H9 (cell line): ENCODE results near the gene COL23A1. TPM values are rescaled to one million over a fixed set of nuclear protein-coding genes. Genes with fewer than 3 reads are reported as not detected.

Experiments used
- DNase-seq: peaks from one replicate; pipeline ENCODE4 v3.0.0-alpha.2; 2017
- H2AFZ ChIP-seq: one replicate; pipeline ENCODE4 v1.6.1; 2013; ENCODE audit warnings: mild to moderate bottlenecking, low read length, control low read depth, moderate library complexity
- H2AK5ac ChIP-seq: 2 replicates; pipeline ENCODE4 v1.6.1; 2013; ENCODE audit warnings: low read length, control low read depth, mixed read lengths; ENCODE audit not compliant: insufficient read length
- H2BK120ac ChIP-seq: one replicate; pipeline ENCODE4 v1.6.1; 2013; ENCODE audit warnings: low read depth, mild to moderate bottlenecking, low read length, control low read depth, inconsistent platforms; ENCODE audit not compliant: poor library complexity, severe bottlenecking
- H2BK12ac ChIP-seq: 2 replicates; pipeline ENCODE4 v1.6.1; 2013; ENCODE audit warnings: low read length, control low read depth, mixed read lengths, low read depth; ENCODE audit not compliant: insufficient read length
- H2BK15ac ChIP-seq: 2 replicates; pipeline ENCODE4 v1.6.1; 2013; ENCODE audit warnings: low read depth, low read length, control low read depth
- H2BK20ac ChIP-seq: one replicate; pipeline ENCODE4 v1.6.1; 2013; ENCODE audit warnings: low read depth, mild to moderate bottlenecking, low read length, control low read depth, inconsistent platforms; ENCODE audit not compliant: poor library complexity, severe bottlenecking
- H2BK5ac ChIP-seq: 2 replicates; pipeline ENCODE4 v1.6.1; 2013; ENCODE audit warnings: low read length, control low read depth, mixed read lengths; ENCODE audit not compliant: insufficient read length
- H3K14ac ChIP-seq: 2 replicates; pipeline ENCODE4 v1.6.1; 2013; ENCODE audit warnings: low read length, control low read depth; ENCODE audit not compliant: insufficient read depth
- H3K18ac ChIP-seq: 2 replicates; pipeline ENCODE4 v1.6.1; 2013; ENCODE audit warnings: low read depth, mild to moderate bottlenecking, mixed read lengths, low read length, control low read depth; ENCODE audit not compliant: insufficient read length
- H3K23ac ChIP-seq: 2 replicates; pipeline ENCODE4 v1.6.1; 2013; ENCODE audit warnings: low read length, control low read depth, mixed read lengths, low read depth; ENCODE audit not compliant: insufficient read length
- H3K23me2 ChIP-seq: 2 replicates; pipeline ENCODE4 v1.6.1; 2013; ENCODE audit warnings: low read depth, mild to moderate bottlenecking, mixed read lengths, low read length, control low read depth; ENCODE audit not compliant: insufficient read length, poor library complexity, severe bottlenecking
- H3K27ac ChIP-seq: 2 replicates; pipeline ENCODE4 v1.5.1; 2013; ENCODE audit warnings: low read length, control low read depth, mixed read lengths, low read depth; ENCODE audit not compliant: insufficient read length
- H3K27me3 ChIP-seq: 2 replicates; pipeline ENCODE4 v1.6.1; 2013; ENCODE audit warnings: low read length, control low read depth, inconsistent platforms; ENCODE audit not compliant: insufficient read depth
- H3K4ac ChIP-seq: 2 replicates; pipeline ENCODE4 v1.6.1; 2013; ENCODE audit warnings: low read depth, mild to moderate bottlenecking, control low read depth, inconsistent platforms, low read length, moderate library complexity
- H3K4me1 ChIP-seq: 2 replicates; pipeline ENCODE4 v1.6.1; 2013; ENCODE audit warnings: low read length, control low read depth, inconsistent platforms; ENCODE audit not compliant: insufficient read depth
- H3K4me2 ChIP-seq: 2 replicates; pipeline ENCODE4 v1.6.1; 2013; ENCODE audit warnings: low read length, control low read depth, mixed read lengths; ENCODE audit not compliant: insufficient read length, insufficient read depth
- H3K56ac ChIP-seq: 2 replicates; pipeline ENCODE4 v1.6.1; 2013; ENCODE audit warnings: low read depth, mild to moderate bottlenecking, mixed read lengths, low read length, control low read depth; ENCODE audit not compliant: insufficient read length
- H3K79me1 ChIP-seq: 2 replicates; pipeline ENCODE4 v1.6.1; 2013; ENCODE audit warnings: low read depth, mild to moderate bottlenecking, moderate library complexity, low read length, control low read depth, inconsistent platforms; ENCODE audit not compliant: insufficient read depth, poor library complexity, severe bottlenecking
- H3K79me2 ChIP-seq: 2 replicates; pipeline ENCODE4 v1.6.1; 2013; ENCODE audit warnings: low read length, control low read depth, inconsistent platforms; ENCODE audit not compliant: insufficient read depth
- H3K9ac ChIP-seq: 2 replicates; pipeline ENCODE4 v1.6.1; 2013; ENCODE audit warnings: low read length, control low read depth, mixed read lengths; ENCODE audit not compliant: insufficient read length; ENCODE audit errors: extremely low read depth
- H3K9me3 ChIP-seq: one replicate; pipeline ENCODE4 v1.6.1; 2013; ENCODE audit warnings: low read depth, low read length, inconsistent platforms; ENCODE audit not compliant: control insufficient read depth
- H3T11ph ChIP-seq: one replicate; pipeline ENCODE4 v1.6.1; 2013; ENCODE audit warnings: mild to moderate bottlenecking, low read length, control low read depth, inconsistent platforms
- H4K20me1 ChIP-seq: one replicate; pipeline ENCODE4 v1.6.1; 2013; ENCODE audit not compliant: control insufficient read depth, insufficient read length, insufficient read depth
- H4K5ac ChIP-seq: 2 replicates; pipeline ENCODE4 v1.6.1; 2013; ENCODE audit warnings: low read depth, mild to moderate bottlenecking, mixed read lengths, low read length, control low read depth; ENCODE audit not compliant: insufficient read length
- H4K8ac ChIP-seq: replicated peaks from 2 replicates; pipeline ENCODE4 v1.6.1; 2013; ENCODE audit warnings: low read length, control low read depth, mixed read lengths, low read depth; ENCODE audit not compliant: insufficient read length
- H4K91ac ChIP-seq: 2 replicates; pipeline ENCODE4 v1.6.1; 2013; ENCODE audit warnings: low read depth, mild to moderate bottlenecking, moderate library complexity, mixed read lengths, low read length, control low read depth; ENCODE audit not compliant: insufficient read length
- H3K27ac Mint-ChIP-seq, 3 experiments: 2 replicates in 2 of 3; 3 replicates in 1 of 3; pipeline ENCODE4 v1.8.0; 2020 to 2021; ENCODE audit warnings: mixed read lengths in 3 of 3, mild to moderate bottlenecking in 1 of 3, moderate library complexity in 1 of 3
- H3K27me3 Mint-ChIP-seq: 2 replicates; pipeline ENCODE4 v1.8.0; 2021; ENCODE audit warnings: low read depth, mild to moderate bottlenecking, moderate library complexity, mixed read lengths
- H3K36me3 Mint-ChIP-seq, 3 experiments: 2 replicates in 2 of 3; 3 replicates in 1 of 3; pipeline ENCODE4 v1.8.0; 2020 to 2021; ENCODE audit warnings: low read depth in 3 of 3, mixed read lengths in 3 of 3; ENCODE audit not compliant: insufficient read depth in 1 of 3
- H3K4me1 Mint-ChIP-seq, 2 experiments: 2 replicates each; pipeline ENCODE4 v1.8.0; 2020; ENCODE audit warnings: mixed read lengths in 2 of 2
- H3K4me3 Mint-ChIP-seq, 2 experiments: 2 replicates in 1 of 2; 3 replicates in 1 of 2; pipeline ENCODE4 v1.8.0; 2020 to 2021; ENCODE audit warnings: mild to moderate bottlenecking in 2 of 2, mixed read lengths in 2 of 2, moderate library complexity in 1 of 2
- H3K9me3 Mint-ChIP-seq, 2 experiments: 2 replicates in 1 of 2; 3 replicates in 1 of 2; pipeline ENCODE4 v1.8.0; 2020; ENCODE audit warnings: mild to moderate bottlenecking in 2 of 2, mixed read lengths in 2 of 2, moderate library complexity in 1 of 2
- CTCF ChIP-seq: fragments of 200-600 bp; sonication (generic); conservative IDR thresholded peaks from 3 replicates; pipeline ENCODE4 v1.8.0; 2021; ENCODE audit warnings: antibody characterized with exemption, mild to moderate bottlenecking
- WGBS: extraction: QIAGEN DNeasy Blood & Tissue Kit; methylation state at CpG from one replicate; pipeline ENCODE4 v1.1.7; 2013; ENCODE audit warnings: missing lambda C conversion rate, low lambda C conversion rate, mixed read lengths; ENCODE audit not compliant: insufficient read length; ENCODE audit errors: extremely low coverage; 5-methylcytosine and 5-hydroxymethylcytosine counted together
- total RNA-seq: library from RNA; stranded (reverse); gene quantifications from 2 replicates; pipeline ENCODE4 v1.2.1, GENCODE V29; 2021

Gene COL23A1
- total RNA-seq, 1 experiment from 2014 or later = 2.6 TPM

DNA sequence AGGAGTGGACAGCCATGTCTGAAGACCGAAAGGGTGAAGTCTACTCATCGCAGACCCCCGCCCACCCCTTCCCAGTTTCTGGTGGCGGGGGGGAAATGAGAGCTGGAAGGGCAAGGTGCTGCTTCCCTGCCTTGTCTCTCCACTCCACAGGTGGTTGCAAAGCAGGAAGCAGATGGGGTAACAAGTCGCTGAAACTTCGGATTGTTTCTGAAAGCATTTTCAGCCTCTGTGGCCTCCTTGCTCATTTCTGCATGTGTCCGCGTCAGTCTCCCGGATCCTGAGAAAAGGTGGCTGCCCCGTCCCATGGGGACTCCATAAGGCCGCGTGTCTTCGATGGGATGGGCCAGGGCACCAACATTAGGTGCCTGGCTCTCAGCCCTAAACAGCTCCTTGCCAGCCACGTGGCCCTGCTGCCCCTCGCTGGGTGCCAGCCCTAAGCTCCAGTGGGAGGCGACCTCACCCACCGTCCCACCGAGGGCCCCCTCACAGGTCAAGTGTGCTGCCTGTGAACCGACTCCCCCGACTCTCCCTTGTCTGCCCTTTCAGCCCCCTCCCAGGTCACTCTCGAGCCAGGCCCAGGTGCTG, 358.6 kb downstream of the COL23A1 start:
- Histone ChIP-seq H3K4ac (no peak overlapping the region), H2AK5ac (no peak overlapping the region), H4K8ac (no peak overlapping the region), H2BK20ac (no peak overlapping the region), H2AFZ (no peak overlapping the region), H3K4me1 (no peaks in the 10 kb centered on the region), H3K4me2 (peak overlapping the region; percentile 61), H3K9ac (peak overlapping the region; percentile 34), H4K20me1 (no peaks in the 10 kb centered on the region), H3K27me3 (no peaks in the 10 kb centered on the region), H3K79me1 (no peaks in the 10 kb centered on the region), H3K9me3 (no peaks in the 10 kb centered on the region), H3K79me2 (peaks cover 4% of the 10 kb centered on the region; the same call in 1 of the 2 replicates), H2BK12ac (no peak overlapping the region), H3K27ac (no peak overlapping the region), H4K5ac (no peak overlapping the region), H2BK15ac (no peak overlapping the region), H3K18ac (peak overlapping the region; percentile 68), H3K23me2 (peaks cover 3% of the 10 kb centered on the region), H2BK5ac (no peak overlapping the region), H3T11ph (no peak overlapping the region), H3K14ac (no peak overlapping the region; the same call in 1 of the 2 replicates), H4K91ac (no peak overlapping the region), H2BK120ac (no peak overlapping the region), H3K56ac (no peak overlapping the region), H3K23ac (no peak overlapping the region)
- no peak for TF ChIP-seq CTCF
- Mint-ChIP-seq H3K27me3 (no peaks in the 10 kb centered on the region; the same call in 1 of the 2 replicates), H3K36me3 (peaks cover 39 to 50% (median 49%) of the 10 kb centered on the region in 3 experiments), H3K4me1 (peaks cover 12 to 22% of the 10 kb centered on the region in 2 experiments), H3K9me3 (no peaks in the 10 kb centered on the region; a peak in 1 of 5 replicates), H3K27ac (no peak overlapping the region), H3K4me3 (peak overlapping the region; percentile 79 to 82)
- no peak for DNase-seq
- no CpG with 5 or more reads among the region's 21 CpGs for WGBS
